Skeletal muscle cell (primary cell): ENCODE data around the gene DDX47.
"Not testable (repeated sequence)": the region's sequence is repeated elsewhere in the genome, so short reads cannot be mapped to it uniquely, and the experiment has no call there.

Source experiments
- DNase-seq: peaks from one replicate; pipeline ENCODE4 v3.0.0-alpha.2; 2010; ENCODE audit warnings: low read depth
- H3K4me3 ChIP-seq: 2 replicates; pipeline ENCODE4 v1.5.1; 2011; ENCODE audit warnings: low read depth, mild to moderate bottlenecking, control low read depth, low read length, moderate library complexity

DDX47 gene

DNA sequence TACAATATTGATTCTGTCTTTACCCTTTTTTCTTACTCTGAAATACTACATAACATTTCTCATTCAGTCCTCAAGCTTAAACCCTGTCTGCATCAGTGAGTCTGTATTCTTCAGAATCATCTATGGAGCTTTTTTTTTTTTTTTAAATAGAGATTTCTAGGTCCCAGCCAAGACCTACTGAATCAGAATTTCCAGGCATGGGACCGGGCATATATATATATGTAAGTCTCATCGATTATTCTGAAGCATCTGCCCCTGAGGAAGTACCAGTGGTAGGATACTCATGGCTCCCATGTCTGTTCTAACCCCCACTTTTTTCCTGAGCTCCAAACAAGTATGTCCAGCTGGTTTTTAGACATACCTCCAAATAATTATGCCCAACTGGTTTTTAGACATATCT, 6.1 kb downstream of the DDX47 start:
- DNase-seq, result no peak
- H3K4me3 ChIP-seq, result no peak overlapping the region

DNA sequence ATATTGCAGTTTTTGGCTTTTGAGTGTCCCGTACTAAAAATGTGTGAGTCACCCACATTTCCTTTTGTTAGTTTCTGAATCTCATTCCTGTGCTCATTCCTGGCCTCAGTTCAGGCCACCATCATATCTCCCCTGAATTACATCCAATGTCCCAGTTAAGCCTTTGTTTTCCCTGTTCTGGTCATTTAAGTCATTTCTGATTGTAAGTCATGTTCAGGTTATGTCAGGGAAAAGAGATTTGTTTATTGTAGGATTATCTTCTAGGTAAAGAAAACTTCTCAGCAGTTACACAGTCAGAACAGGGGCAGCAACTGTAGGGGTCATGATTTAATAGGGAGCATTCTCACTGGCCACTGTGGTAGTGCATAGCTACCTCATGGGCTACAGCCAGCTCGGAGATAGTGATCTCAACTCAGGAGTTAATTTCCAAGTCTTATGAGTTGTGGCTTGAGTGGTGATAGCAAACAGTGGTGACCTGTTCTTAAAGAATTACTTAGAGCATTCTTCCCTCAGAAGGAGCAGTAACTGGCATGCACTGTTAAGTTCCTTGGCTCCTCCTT, 6.7 kb downstream of the DDX47 start:
- H3K4me3 ChIP-seq, result no peak overlapping the region
- peak; percentile 91 for DNase-seq

- not testable (repeated sequence) for DNase-seq, H3K4me3 ChIP-seq
Measured at GRCh38 chr12:12820376-12820775, 7.2 kb downstream of the DDX47 start.

GRCh38 chr12:12821975-12822374, 8.8 kb downstream of the DDX47 start:
- DNase-seq, result no peak
- no peak overlapping the region for H3K4me3 ChIP-seq

DNA sequence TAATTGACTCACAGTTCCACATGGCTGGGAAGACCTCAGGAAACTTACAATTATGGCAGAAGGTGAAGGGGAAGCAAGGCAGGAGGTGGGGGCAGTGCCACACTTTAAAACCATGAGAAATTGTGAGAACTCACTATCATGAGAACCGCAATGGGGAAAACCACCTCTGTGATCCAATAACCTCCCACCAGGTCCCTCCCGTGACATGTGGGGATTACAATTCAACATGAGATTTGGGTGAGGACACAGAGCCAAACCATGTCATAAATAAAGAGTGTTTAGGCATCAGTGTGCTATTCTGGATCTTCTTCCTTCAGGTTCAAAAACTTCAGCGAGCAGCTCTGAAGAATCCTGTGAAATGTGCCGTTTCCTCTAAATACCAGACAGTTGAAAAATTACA, 9.7 kb downstream of the DDX47 start:
- DNase-seq, result no peak

DNA sequence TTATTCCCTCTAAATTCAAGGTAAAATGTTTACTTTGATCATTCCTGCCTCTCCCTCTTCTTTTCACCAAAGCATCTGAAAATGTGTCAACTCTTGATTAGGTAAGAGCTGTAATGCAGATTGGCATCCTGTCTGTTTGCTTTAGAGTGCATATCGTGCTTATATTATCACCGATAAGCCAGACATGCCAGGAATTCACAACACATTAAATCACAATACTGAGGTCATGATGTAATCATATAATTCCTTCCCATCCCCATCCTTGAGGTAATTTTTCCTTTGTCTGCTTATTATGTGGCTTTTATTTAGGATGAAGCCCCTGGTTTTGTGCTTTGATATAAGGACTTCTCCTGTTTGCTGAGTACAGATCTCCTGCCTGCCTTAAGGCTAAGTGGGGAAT, 10.2 kb downstream of the DDX47 start:
- DNase-seq, result no peak
- no peak overlapping the region for H3K4me3 ChIP-seq

More for the DNA sequence above, 9.7 kb downstream of the DDX47 start:
- H3K4me3 ChIP-seq, result no peak overlapping the region

GRCh38 chr12:12823811-12824210, 10.7 kb downstream of the DDX47 start:
- H3K4me3 ChIP-seq, result no peak overlapping the region
- DNase-seq, result no peak

GRCh38 chr12:12835378-12836146, 22.4 kb downstream of the DDX47 start:
- no peak for DNase-seq

GRCh38 chr12:12836571-12836970, 23.4 kb downstream of the DDX47 start:
- DNase-seq, result no peak
- H3K4me3 ChIP-seq, result no peak overlapping the region

More at GRCh38 chr12:12835378-12836146, 22.4 kb downstream of the DDX47 start:
- no peak overlapping the region for H3K4me3 ChIP-seq

- peak; percentile 32 for DNase-seq
- H3K4me3 ChIP-seq, result no peak overlapping the region
Measured at GRCh38 chr12:12837025-12837812, 24.1 kb downstream of the DDX47 start.

DNA sequence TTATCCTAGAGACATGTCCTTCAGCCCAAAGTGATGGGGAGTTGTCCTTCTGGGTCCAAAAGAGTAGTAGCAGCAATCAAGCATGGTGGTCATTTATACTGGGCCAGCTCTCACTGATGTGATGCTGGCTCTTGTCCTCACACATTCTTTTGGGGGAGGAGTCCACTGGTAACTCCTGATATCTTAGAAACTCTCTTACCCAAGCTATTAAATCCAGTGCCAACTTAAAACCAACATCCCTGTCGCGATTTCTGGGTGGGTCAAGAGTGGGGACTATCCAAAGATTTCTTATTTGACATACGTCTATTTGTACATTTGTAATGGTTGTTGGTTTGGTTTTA, 24.6 kb downstream of the DDX47 start:
- H3K4me3 ChIP-seq, result no peak overlapping the region
- DNase-seq, result no peak

- DNase-seq, result no peak
- H3K4me3 ChIP-seq, result no peak overlapping the region
Measured at GRCh38 chr12:12839003-12839395, 25.9 kb downstream of the DDX47 start.

- not testable (repeated sequence) for H3K4me3 ChIP-seq, DNase-seq
Measured at GRCh38 chr12:12839439-12839838, 26.3 kb downstream of the DDX47 start.

DNA sequence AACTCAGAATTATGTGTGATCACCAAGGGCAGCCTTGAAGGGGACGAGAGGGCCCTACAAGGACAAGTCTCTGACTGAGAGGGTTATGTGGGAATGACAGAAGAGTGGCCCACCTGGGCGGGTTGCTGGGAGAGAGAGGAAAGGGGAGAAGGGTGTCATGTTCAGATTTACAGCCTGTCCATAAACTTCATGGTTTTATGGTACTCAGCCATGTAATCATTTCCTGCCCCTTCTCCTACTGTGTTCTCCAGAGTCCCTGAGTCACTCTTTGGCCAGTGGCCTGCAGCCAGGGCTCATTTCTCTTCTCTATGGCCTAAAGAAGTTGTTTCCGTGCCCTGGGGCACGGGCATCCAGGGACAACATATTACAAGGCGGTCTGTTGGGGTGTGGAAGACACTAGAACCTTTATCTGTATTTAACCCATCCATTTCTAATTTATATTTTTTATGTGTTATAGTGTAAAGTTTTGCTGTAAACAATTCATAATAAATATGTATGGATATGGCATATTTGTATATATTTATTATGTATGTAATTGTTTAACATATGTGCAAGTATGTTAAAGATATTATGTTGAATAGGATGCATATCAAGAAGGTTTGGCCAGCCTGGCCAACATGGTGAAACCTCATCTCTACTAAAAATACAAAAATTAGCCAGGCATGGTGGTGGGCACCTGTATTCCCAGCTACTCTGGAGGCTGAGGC, 26.9 kb downstream of the DDX47 start:
- peak; percentile 67 for DNase-seq
- H3K4me3 ChIP-seq, result no peak overlapping the region

DNA sequence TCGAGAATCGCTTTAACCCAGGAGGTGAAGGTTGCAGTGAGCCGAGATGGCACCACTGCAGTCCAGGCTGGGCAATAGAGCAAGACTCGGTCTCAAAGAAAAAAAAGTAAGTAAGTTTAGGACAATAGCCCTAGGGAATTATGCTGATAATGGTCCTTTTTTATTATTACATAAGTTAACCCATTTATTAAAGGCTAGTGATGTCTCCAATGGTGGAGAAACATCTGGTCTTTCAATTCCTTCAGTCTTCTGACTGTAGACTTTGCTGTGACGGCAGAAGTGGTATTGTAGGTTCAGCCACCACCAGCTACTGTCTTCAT, 27.4 kb downstream of the DDX47 start:
- H3K4me3 ChIP-seq, result no peak overlapping the region
- no peak for DNase-seq

- not testable (repeated sequence) for H3K4me3 ChIP-seq, DNase-seq
Measured at GRCh38 chr12:12841428-12841827, 28.3 kb downstream of the DDX47 start.

DNA sequence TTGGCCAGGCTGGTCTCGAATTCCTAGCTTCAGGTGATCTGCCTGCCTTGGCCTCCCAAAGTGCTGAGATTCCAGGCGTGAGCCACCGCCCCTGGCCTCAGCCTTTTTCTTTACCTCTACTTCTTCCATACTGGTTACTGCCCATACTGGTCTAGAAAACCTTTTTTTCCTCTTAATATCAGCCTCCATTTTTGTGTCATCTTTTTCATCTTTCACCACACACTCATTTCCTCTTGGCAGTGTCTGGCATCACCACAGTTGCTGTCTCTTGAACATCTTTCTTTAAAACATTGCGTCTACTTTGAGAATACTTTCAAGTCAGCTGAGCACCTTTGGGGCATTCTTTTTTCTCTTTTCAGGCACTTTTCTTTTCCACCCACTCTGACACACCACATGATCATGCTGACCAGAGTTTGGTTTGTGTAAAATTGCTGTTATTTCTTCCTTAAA, 32.7 kb downstream of the DDX47 start:
- DNase-seq, result no peak
- no peak overlapping the region for H3K4me3 ChIP-seq

GRCh38 chr12:12846780-12847179, 33.6 kb downstream of the DDX47 start:
- DNase-seq, H3K4me3 ChIP-seq: not testable (repeated sequence)

GRCh38 chr12:12853435-12853834, 40.3 kb downstream of the DDX47 start:
- no peak for DNase-seq
- H3K4me3 ChIP-seq, result no peak overlapping the region

DNA sequence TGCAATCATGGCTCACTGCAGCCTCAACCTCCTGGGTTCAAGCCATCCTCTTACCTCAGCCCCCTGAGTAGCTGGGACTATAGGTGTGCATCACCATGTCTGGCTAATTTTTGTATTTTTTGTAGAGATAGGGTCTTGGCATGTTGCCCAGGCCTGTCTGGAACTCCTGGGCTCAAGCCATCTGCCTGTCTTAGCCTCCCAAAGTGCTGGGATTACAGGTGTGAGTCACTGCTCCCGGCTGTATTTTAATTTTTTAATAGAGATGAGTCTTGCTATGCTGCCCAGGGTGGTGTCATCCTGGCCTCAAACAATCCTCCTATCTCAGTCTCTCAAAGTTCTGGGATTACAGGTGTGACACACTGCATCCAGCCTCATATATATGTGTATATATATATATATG, 46.5 kb downstream of the DDX47 start:
- no peak overlapping the region for H3K4me3 ChIP-seq
- no peak for DNase-seq
